Measurements from ENCODE around the gene CPNE1. TPM values are rescaled to one million over a fixed set of nuclear protein-coding genes. Genes with fewer than 3 reads are reported as not detected.
A peak's percentile ranks its signal among the peaks of the same experiment; 100 is the strongest.

CPNE1 gene
- total RNA-seq, 1 experiment from 2014 or later, result 194 TPM

- Mint-ChIP-seq H3K27me3 (ENCODE audit: insufficient read depth, unreplicated experiment) (no peaks in the 10 kb centered on the region), H3K27ac (ENCODE audit: low read depth, unreplicated experiment) (no peak overlapping the region), H3K36me3 (ENCODE audit: insufficient read depth, unreplicated experiment) (peaks cover 35% of the 10 kb centered on the region), H3K4me3 (ENCODE audit: unreplicated experiment) (no peak overlapping the region), H3K9me3 (ENCODE audit: unreplicated experiment) (no peaks in the 10 kb centered on the region), H3K4me1 (ENCODE audit: insufficient read depth, unreplicated experiment) (peaks cover 7% of the 10 kb centered on the region)
- intact Hi-C loops (cut with micrococcal nuclease), result no loop called here
- no peak for DNase-seq (ENCODE audit: unreplicated experiment)
- no TSS peak for BruUV-seq (replicated peaks)
- CTCF ChIA-PET, result interaction anchor here (0.6 to 0.7 kb wide), 3 partner anchors 17 to 903 kb away, joined by 3 read pairs; no protein-coding TSS in a partner anchor
- POLR2A ChIA-PET, result interaction anchor here (0.9 to 6.0 kb wide), 4 partner anchors 8 to 34 kb away, joined by 3 to 54 read pairs (median 6); partner anchors contain the start of genes CPNE1 and RBM12
- no peak for TF ChIP-seq CTCF (IDR thresholded peaks at IDR 0.05; ENCODE audit: unreplicated experiment)
Measured at GRCh38 chr20:35652641-35653429, 11.9 kb downstream of the CPNE1 start.

GRCh38 chr20:35651958-35652357 lies 12.7 kb downstream of the CPNE1 start:
- no peak overlapping the region for H3K27ac Mint-ChIP-seq (ENCODE audit: low read depth, unreplicated experiment)
- H3K4me3 Mint-ChIP-seq (ENCODE audit: unreplicated experiment), result no peak overlapping the region
- H3K4me1 Mint-ChIP-seq (ENCODE audit: insufficient read depth, unreplicated experiment), result peaks cover under 1% of the 10 kb centered on the region
- no peaks in the 10 kb centered on the region for H3K9me3 Mint-ChIP-seq (ENCODE audit: unreplicated experiment)
- DNase-seq (ENCODE audit: unreplicated experiment), result no peak
- peaks cover 38% of the 10 kb centered on the region for H3K36me3 Mint-ChIP-seq (ENCODE audit: insufficient read depth, unreplicated experiment)
- BruUV-seq (replicated peaks), result no TSS peak
- H3K27me3 Mint-ChIP-seq (ENCODE audit: insufficient read depth, unreplicated experiment), result no peaks in the 10 kb centered on the region
- CTCF ChIA-PET, result interaction anchor here (0.6 to 0.7 kb wide), 3 partner anchors 12 to 904 kb away, joined by 3 read pairs; no protein-coding TSS in a partner anchor
- POLR2A ChIA-PET, result interaction anchor here (0.7 to 6.0 kb wide), 5 partner anchors 9 to 73 kb away, joined by 3 to 54 read pairs (median 4); partner anchors contain the start of genes CPNE1 and RBM12
- TF ChIP-seq CTCF (IDR thresholded peaks at IDR 0.05; ENCODE audit: unreplicated experiment), result no peak
- intact Hi-C loops (cut with micrococcal nuclease), result no loop called here

- no TSS peak for BruUV-seq (replicated peaks)
- no peak for DNase-seq (ENCODE audit: unreplicated experiment)
- ChIA-PET CTCF (no interaction called here), POLR2A (interaction anchor here (1.5 to 3.2 kb wide), 2 partner anchors 12 to 134 kb away, joined by 4 to 34 read pairs; no protein-coding TSS in a partner anchor)
- TF ChIP-seq CTCF (IDR thresholded peaks at IDR 0.05; ENCODE audit: unreplicated experiment), result no peak
- no peaks in the 10 kb centered on the region for H3K27me3 Mint-ChIP-seq (ENCODE audit: insufficient read depth, unreplicated experiment)
- no peaks in the 10 kb centered on the region for H3K9me3 Mint-ChIP-seq (ENCODE audit: unreplicated experiment)
- no peaks in the 10 kb centered on the region for H3K4me1 Mint-ChIP-seq (ENCODE audit: insufficient read depth, unreplicated experiment)
- peaks cover 41% of the 10 kb centered on the region for H3K36me3 Mint-ChIP-seq (ENCODE audit: insufficient read depth, unreplicated experiment)
- no peak overlapping the region for H3K4me3 Mint-ChIP-seq (ENCODE audit: unreplicated experiment)
- intact Hi-C loops (cut with micrococcal nuclease), result no loop called here
- no peak overlapping the region for H3K27ac Mint-ChIP-seq (ENCODE audit: low read depth, unreplicated experiment)
Measured at GRCh38 chr20:35650632-35651031, 14.1 kb downstream of the CPNE1 start.

- intact Hi-C loops (cut with micrococcal nuclease), result no loop called here
- DNase-seq (ENCODE audit: unreplicated experiment), result peak; percentile 18
- TF ChIP-seq CTCF (IDR thresholded peaks at IDR 0.05; ENCODE audit: unreplicated experiment), result no peak
- Mint-ChIP-seq H3K36me3 (ENCODE audit: insufficient read depth, unreplicated experiment) (peaks cover 53% of the 10 kb centered on the region), H3K27ac (ENCODE audit: low read depth, unreplicated experiment) (no peak overlapping the region), H3K4me3 (ENCODE audit: unreplicated experiment) (no peak overlapping the region), H3K9me3 (ENCODE audit: unreplicated experiment) (no peaks in the 10 kb centered on the region), H3K27me3 (ENCODE audit: insufficient read depth, unreplicated experiment) (no peaks in the 10 kb centered on the region), H3K4me1 (ENCODE audit: insufficient read depth, unreplicated experiment) (peaks cover 11% of the 10 kb centered on the region)
- no TSS peak for BruUV-seq (replicated peaks)
- POLR2A ChIA-PET, result interaction anchor here (0.6 to 3.2 kb wide), 8 partner anchors 8 to 102 kb away, joined by 3 to 34 read pairs (median 4); no protein-coding TSS in a partner anchor
- CTCF ChIA-PET, result interaction anchor here (0.6 kb wide), 1 partner anchor 182 kb away, joined by 3 read pairs; no protein-coding TSS in a partner anchor
Measured at GRCh38 chr20:35648836-35649235, 15.9 kb downstream of the CPNE1 start.

Data from MCF 10A (cell line).